Endothelial cell of umbilical vein (primary cell): ENCODE results near the gene PAAF1.

Experiments
- POLR2A ChIP-seq: IDR thresholded peaks from 2 replicates; pipeline ENCODE4 v1.6.1; 2012; ENCODE audit warnings: low read depth, mild to moderate bottlenecking, control low read depth, low read length
- TF ChIP-seq, protein P1 (sequence below), 2 donors: IDR thresholded peaks; 1 replicate in 1 of 2; 2 replicates in 1 of 2; pipeline ENCODE4 v1.5.1; 2011; ENCODE audit warnings: low read length in 2 of 2, mild to moderate bottlenecking in 2 of 2, moderate library complexity in 2 of 2, control low read depth in 1 of 2, inconsistent platforms in 1 of 2, low read depth in 1 of 2; ENCODE audit not compliant: insufficient read depth in 1 of 2; ENCODE audit errors: extremely low read depth in 1 of 2

DNA sequence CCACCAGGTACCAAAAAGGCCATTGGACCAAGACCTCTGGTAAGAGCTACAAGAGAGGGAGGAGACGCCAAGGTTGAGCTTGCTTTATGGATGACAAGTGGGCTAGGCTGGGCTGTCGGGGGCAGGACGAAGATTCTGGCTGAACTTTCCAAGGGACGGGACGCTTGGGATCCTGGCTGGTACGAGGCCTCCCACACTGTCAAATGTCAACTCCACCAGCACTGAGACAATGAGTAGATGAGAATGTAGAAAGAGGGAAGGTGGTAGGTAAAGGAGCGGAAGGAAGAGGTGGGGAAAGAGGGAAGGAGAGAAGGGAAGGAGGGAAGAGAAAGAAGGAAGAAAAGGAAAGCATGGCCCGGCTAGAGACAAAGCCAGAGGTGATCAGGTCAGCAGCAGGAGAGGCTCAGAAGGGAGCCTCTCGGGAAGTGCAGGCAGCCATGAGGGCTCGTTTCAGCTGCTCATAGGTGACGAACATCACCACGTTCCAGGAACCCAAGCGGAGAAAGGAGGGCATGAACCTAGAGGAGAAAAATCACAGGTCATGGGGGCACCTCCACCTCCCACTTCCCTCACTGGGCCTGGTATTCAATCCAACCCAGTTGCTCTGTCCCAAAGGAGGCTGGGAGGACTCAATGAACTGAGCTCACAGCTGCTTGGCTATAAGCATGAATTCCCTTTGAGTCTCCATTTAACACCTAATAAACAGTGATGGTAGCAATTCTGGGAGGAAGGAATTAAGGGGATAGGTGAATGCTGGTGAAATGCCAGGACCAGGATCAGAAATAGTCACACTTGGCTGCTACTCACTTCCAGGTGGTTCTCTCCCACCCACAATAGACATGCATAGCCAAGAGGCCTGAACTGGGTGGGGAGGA is 98.0 kb downstream of the PAAF1 start:
- TF ChIP-seq, protein P1, sequence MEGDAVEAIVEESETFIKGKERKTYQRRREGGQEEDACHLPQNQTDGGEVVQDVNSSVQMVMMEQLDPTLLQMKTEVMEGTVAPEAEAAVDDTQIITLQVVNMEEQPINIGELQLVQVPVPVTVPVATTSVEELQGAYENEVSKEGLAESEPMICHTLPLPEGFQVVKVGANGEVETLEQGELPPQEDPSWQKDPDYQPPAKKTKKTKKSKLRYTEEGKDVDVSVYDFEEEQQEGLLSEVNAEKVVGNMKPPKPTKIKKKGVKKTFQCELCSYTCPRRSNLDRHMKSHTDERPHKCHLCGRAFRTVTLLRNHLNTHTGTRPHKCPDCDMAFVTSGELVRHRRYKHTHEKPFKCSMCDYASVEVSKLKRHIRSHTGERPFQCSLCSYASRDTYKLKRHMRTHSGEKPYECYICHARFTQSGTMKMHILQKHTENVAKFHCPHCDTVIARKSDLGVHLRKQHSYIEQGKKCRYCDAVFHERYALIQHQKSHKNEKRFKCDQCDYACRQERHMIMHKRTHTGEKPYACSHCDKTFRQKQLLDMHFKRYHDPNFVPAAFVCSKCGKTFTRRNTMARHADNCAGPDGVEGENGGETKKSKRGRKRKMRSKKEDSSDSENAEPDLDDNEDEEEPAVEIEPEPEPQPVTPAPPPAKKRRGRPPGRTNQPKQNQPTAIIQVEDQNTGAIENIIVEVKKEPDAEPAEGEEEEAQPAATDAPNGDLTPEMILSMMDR (IDR thresholded peaks at IDR 0.05; ENCODE audit: extremely low read depth in 1 of 2, insufficient read depth in 1 of 2, low read depth in 1 of 2, low read length in 2 of 2) = no peak
- TF ChIP-seq POLR2A = no peak
